ENCODE data around the gene ARL3. TPM values are rescaled to one million over a fixed set of nuclear protein-coding genes. Genes with fewer than 3 reads are reported as not detected.

ARL3 gene
- total RNA-seq, 1 experiment from 2014 or later = 4.6 TPM

- Histone ChIP-seq H3K27me3 (ENCODE audit: low read length) (no peaks in the 10 kb centered on the region), H3K4me3 (ENCODE audit: low read length) (no peak overlapping the region), H3K4me2 (ENCODE audit: low read depth, low read length, poor library complexity, severe bottlenecking) (no peak overlapping the region), H3K27ac (ENCODE audit: low read length) (no peak overlapping the region), H3K9ac (ENCODE audit: low read length) (no peak overlapping the region), H2AFZ (ENCODE audit: low read length) (no peak overlapping the region), H3K4me1 (ENCODE audit: low read length) (no peaks in the 10 kb centered on the region), H3K9me2 (replicated peaks; ENCODE audit: insufficient read depth, low read length) (no peaks in the 10 kb centered on the region), H3K79me2 (ENCODE audit: low read length) (no peaks in the 10 kb centered on the region), H4K20me1 (ENCODE audit: insufficient read depth, low read depth, low read length) (no peaks in the 10 kb centered on the region), H3K9me3 (ENCODE audit: low read length) (no peaks in the 10 kb centered on the region), H3K36me3 (ENCODE audit: insufficient read depth, low read length) (peaks cover under 1% of the 10 kb centered on the region; the same call in 1 of the 2 replicates)
- no peak for DNase-seq
Measured at GRCh38 chr10:102691285-102692066, 22.7 kb downstream of the ARL3 start.

DNA sequence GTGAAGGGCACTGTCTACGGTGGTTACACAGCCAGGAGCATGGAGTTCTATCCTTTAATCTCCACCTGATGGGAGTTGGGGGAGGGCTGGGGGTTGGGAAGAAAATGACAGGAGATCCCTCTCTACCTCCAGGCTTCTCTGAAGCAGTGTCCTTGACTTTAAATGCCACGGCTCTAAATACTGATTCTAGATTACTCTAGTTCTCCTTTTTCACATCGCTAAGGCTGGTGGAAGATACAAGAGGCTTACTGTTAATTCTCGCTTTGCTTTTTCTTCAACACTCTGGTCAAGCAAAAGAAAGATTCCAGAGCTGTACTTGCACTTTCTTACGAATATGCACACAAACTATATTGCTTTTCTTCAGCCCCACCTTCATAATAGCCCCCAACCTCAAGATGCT, 30.5 kb downstream of the ARL3 start:
- Histone ChIP-seq H3K9me3 (ENCODE audit: low read length) (no peaks in the 10 kb centered on the region), H3K27me3 (ENCODE audit: low read length) (no peaks in the 10 kb centered on the region), H4K20me1 (ENCODE audit: insufficient read depth, low read depth, low read length) (no peaks in the 10 kb centered on the region), H2AFZ (ENCODE audit: low read length) (no peak overlapping the region), H3K36me3 (ENCODE audit: insufficient read depth, low read length) (peaks cover 4% of the 10 kb centered on the region; the same call in 1 of the 2 replicates), H3K4me2 (ENCODE audit: low read depth, low read length, poor library complexity, severe bottlenecking) (no peak overlapping the region), H3K9ac (ENCODE audit: low read length) (no peak overlapping the region), H3K4me3 (ENCODE audit: low read length) (no peak overlapping the region), H3K4me1 (ENCODE audit: low read length) (peaks cover 9% of the 10 kb centered on the region), H3K27ac (ENCODE audit: low read length) (no peak overlapping the region), H3K9me2 (replicated peaks; ENCODE audit: insufficient read depth, low read length) (no peaks in the 10 kb centered on the region), H3K79me2 (ENCODE audit: low read length) (no peaks in the 10 kb centered on the region)
- no peak for DNase-seq

GRCh38 chr10:102682981-102683380, 31.2 kb downstream of the ARL3 start:
- Histone ChIP-seq H3K9ac (ENCODE audit: low read length) (no peak overlapping the region), H3K36me3 (ENCODE audit: insufficient read depth, low read length) (peaks cover 4% of the 10 kb centered on the region; the same call in 1 of the 2 replicates), H3K4me3 (ENCODE audit: low read length) (no peak overlapping the region)

GRCh38 chr10:102682416-102682815, 31.8 kb downstream of the ARL3 start:
- no peaks in the 10 kb centered on the region for H4K20me1 ChIP-seq (ENCODE audit: insufficient read depth, low read depth, low read length)
- H3K79me2 ChIP-seq (ENCODE audit: low read length) = no peaks in the 10 kb centered on the region
- no peak overlapping the region for H2AFZ ChIP-seq (ENCODE audit: low read length)
- H3K36me3 ChIP-seq (ENCODE audit: insufficient read depth, low read length) = peaks cover 4% of the 10 kb centered on the region; the same call in 1 of the 2 replicates
- peaks cover 12% of the 10 kb centered on the region for H3K4me1 ChIP-seq (ENCODE audit: low read length)
- no peak overlapping the region for H3K4me3 ChIP-seq (ENCODE audit: low read length)
- no peak overlapping the region for H3K27ac ChIP-seq (ENCODE audit: low read length)
- no peaks in the 10 kb centered on the region for H3K27me3 ChIP-seq (ENCODE audit: low read length)
- no peak overlapping the region for H3K9ac ChIP-seq (ENCODE audit: low read length)
- no peak for DNase-seq
- H3K9me3 ChIP-seq (ENCODE audit: low read length) = no peaks in the 10 kb centered on the region
- no peak overlapping the region for H3K4me2 ChIP-seq (ENCODE audit: low read depth, low read length, poor library complexity, severe bottlenecking)
- H3K9me2 ChIP-seq (replicated peaks; ENCODE audit: insufficient read depth, low read length) = no peaks in the 10 kb centered on the region

More at GRCh38 chr10:102682981-102683380, 31.2 kb downstream of the ARL3 start:
- Histone ChIP-seq H3K27me3 (ENCODE audit: low read length) (no peaks in the 10 kb centered on the region), H3K27ac (ENCODE audit: low read length) (no peak overlapping the region), H3K9me3 (ENCODE audit: low read length) (no peaks in the 10 kb centered on the region), H3K79me2 (ENCODE audit: low read length) (no peaks in the 10 kb centered on the region), H2AFZ (ENCODE audit: low read length) (no peak overlapping the region), H4K20me1 (ENCODE audit: insufficient read depth, low read depth, low read length) (no peaks in the 10 kb centered on the region), H3K4me2 (ENCODE audit: low read depth, low read length, poor library complexity, severe bottlenecking) (no peak overlapping the region), H3K9me2 (replicated peaks; ENCODE audit: insufficient read depth, low read length) (no peaks in the 10 kb centered on the region), H3K4me1 (ENCODE audit: low read length) (peaks cover 12% of the 10 kb centered on the region)
- DNase-seq = no peak

- Histone ChIP-seq H3K9me3 (ENCODE audit: low read length) (no peaks in the 10 kb centered on the region), H2AFZ (ENCODE audit: low read length) (no peak overlapping the region), H3K4me3 (ENCODE audit: low read length) (no peak overlapping the region), H3K79me2 (ENCODE audit: low read length) (no peaks in the 10 kb centered on the region), H3K4me2 (ENCODE audit: low read depth, low read length, poor library complexity, severe bottlenecking) (no peak overlapping the region), H3K4me1 (ENCODE audit: low read length) (peaks cover 12% of the 10 kb centered on the region), H3K9me2 (replicated peaks; ENCODE audit: insufficient read depth, low read length) (no peaks in the 10 kb centered on the region), H3K9ac (ENCODE audit: low read length) (no peak overlapping the region), H3K36me3 (ENCODE audit: insufficient read depth, low read length) (peaks cover 4% of the 10 kb centered on the region; the same call in 1 of the 2 replicates), H3K27ac (ENCODE audit: low read length) (no peak overlapping the region), H4K20me1 (ENCODE audit: insufficient read depth, low read depth, low read length) (no peaks in the 10 kb centered on the region), H3K27me3 (ENCODE audit: low read length) (no peaks in the 10 kb centered on the region)
- no peak for DNase-seq
Measured at GRCh38 chr10:102681696-102682095, 32.5 kb downstream of the ARL3 start.

DNA sequence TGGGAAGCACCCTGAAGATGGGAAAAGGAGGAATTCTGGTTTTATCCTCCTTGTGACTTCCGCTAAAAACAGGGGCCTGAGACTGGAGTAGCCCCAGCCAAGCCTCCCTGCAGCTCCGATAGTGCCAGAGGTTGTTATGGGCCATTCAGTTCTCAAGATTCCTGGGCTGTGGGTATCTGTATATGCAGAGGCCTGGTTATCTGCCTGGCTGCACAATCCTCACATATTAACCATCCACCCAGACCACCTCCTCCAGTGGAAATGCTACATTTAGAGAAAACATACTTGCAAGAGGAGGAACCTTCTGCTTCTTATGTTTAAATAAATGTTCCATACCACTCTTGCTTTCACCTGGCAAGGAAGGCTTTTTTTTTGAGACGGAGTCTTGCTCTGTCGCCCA, 34.6 kb downstream of the ARL3 start:
- no peaks in the 10 kb centered on the region for H4K20me1 ChIP-seq (ENCODE audit: insufficient read depth, low read depth, low read length)
- no peaks in the 10 kb centered on the region for H3K9me2 ChIP-seq (replicated peaks; ENCODE audit: insufficient read depth, low read length)
- no peak for DNase-seq
- no peaks in the 10 kb centered on the region for H3K79me2 ChIP-seq (ENCODE audit: low read length)
- H3K9me3 ChIP-seq (ENCODE audit: low read length) = no peaks in the 10 kb centered on the region
- no peak overlapping the region for H3K4me3 ChIP-seq (ENCODE audit: low read length)
- 0 out of 2 replicates have a peak, but pooled peaks cover 3% of the 10 kb centered on the region for H3K36me3 ChIP-seq (ENCODE audit: insufficient read depth, low read length)
- H3K9ac ChIP-seq (ENCODE audit: low read length) = peak overlapping the region; percentile 33; the same call in 1 of the 2 replicates
- H2AFZ ChIP-seq (ENCODE audit: low read length) = no peak overlapping the region
- peaks cover 31% of the 10 kb centered on the region for H3K4me1 ChIP-seq (ENCODE audit: low read length)
- H3K4me2 ChIP-seq (ENCODE audit: low read depth, low read length, poor library complexity, severe bottlenecking) = no peak overlapping the region
- H3K27ac ChIP-seq (ENCODE audit: low read length) = no peak overlapping the region
- H3K27me3 ChIP-seq (ENCODE audit: low read length) = no peaks in the 10 kb centered on the region

DNA sequence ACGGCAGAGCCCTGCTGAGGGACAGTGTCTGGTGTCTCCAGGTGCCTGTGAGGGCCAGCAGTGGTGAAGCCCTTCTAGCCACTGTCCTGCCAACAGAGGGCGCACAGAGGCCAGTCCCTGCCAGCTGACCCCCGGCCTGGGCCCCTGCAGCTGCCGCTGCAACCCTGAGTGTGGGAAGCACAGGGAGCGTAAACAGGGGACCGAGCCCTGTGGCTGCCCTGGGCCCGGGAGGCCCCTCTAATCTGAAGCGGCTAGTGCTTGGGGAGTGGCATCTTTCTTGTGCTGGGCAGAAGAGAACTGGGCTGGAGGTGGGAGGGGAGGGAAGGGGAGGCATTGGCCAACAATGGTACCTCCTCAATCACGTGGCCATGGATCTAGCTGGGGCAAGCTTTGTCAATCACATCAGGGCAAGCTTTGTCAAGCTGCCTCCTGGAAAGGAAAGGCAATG, 35.3 kb downstream of the ARL3 start:
- Histone ChIP-seq H3K4me1 (ENCODE audit: low read length) (peaks cover 38% of the 10 kb centered on the region), H3K9ac (ENCODE audit: low read length) (peak overlapping the region; percentile 33; the same call in 1 of the 2 replicates)
- DNase-seq = peak; percentile 77

GRCh38 chr10:102678068-102678400, 36.2 kb downstream of the ARL3 start:
- no peak for DNase-seq
- no peaks in the 10 kb centered on the region for H3K9me2 ChIP-seq (replicated peaks; ENCODE audit: insufficient read depth, low read length)
- H3K27ac ChIP-seq (ENCODE audit: low read length) = no peak overlapping the region
- H3K36me3 ChIP-seq (ENCODE audit: insufficient read depth, low read length) = 0 out of 2 replicates have a peak, but pooled peaks cover 3% of the 10 kb centered on the region
- H3K79me2 ChIP-seq (ENCODE audit: low read length) = no peaks in the 10 kb centered on the region
- no peak overlapping the region for H3K4me3 ChIP-seq (ENCODE audit: low read length)
- no peaks in the 10 kb centered on the region for H4K20me1 ChIP-seq (ENCODE audit: insufficient read depth, low read depth, low read length)
- no peaks in the 10 kb centered on the region for H3K27me3 ChIP-seq (ENCODE audit: low read length)
- H2AFZ ChIP-seq (ENCODE audit: low read length) = no peak overlapping the region
- H3K9me3 ChIP-seq (ENCODE audit: low read length) = no peaks in the 10 kb centered on the region
- no peak overlapping the region for H3K9ac ChIP-seq (ENCODE audit: low read length)
- H3K4me1 ChIP-seq (ENCODE audit: low read length) = peaks cover 40% of the 10 kb centered on the region
- H3K4me2 ChIP-seq (ENCODE audit: low read depth, low read length, poor library complexity, severe bottlenecking) = no peak overlapping the region

More for the DNA sequence above, 35.3 kb downstream of the ARL3 start:
- H3K4me3 ChIP-seq (ENCODE audit: low read length) = no peak overlapping the region
- H3K4me2 ChIP-seq (ENCODE audit: low read depth, low read length, poor library complexity, severe bottlenecking) = peak overlapping the region; percentile 41
- H3K9me3 ChIP-seq (ENCODE audit: low read length) = no peaks in the 10 kb centered on the region
- H3K27ac ChIP-seq (ENCODE audit: low read length) = no peak overlapping the region
- no peak overlapping the region; the same call in 1 of the 2 replicates for H2AFZ ChIP-seq (ENCODE audit: low read length)
- H3K9me2 ChIP-seq (replicated peaks; ENCODE audit: insufficient read depth, low read length) = no peaks in the 10 kb centered on the region
- H3K36me3 ChIP-seq (ENCODE audit: insufficient read depth, low read length) = 0 out of 2 replicates have a peak, but pooled peaks cover 3% of the 10 kb centered on the region
- H3K79me2 ChIP-seq (ENCODE audit: low read length) = no peaks in the 10 kb centered on the region
- no peaks in the 10 kb centered on the region for H4K20me1 ChIP-seq (ENCODE audit: insufficient read depth, low read depth, low read length)
- no peaks in the 10 kb centered on the region for H3K27me3 ChIP-seq (ENCODE audit: low read length)

All from Karpas-422 (cell line).